HCT116 (cell line): ENCODE measurements around the gene GRIN1. TPM values are rescaled to one million over a fixed set of nuclear protein-coding genes. Genes with fewer than 3 reads are reported as not detected.

Source experiments
- ATAC-seq: fragments of 200-7000 bp; cut with Tn5 transposase; 2 replicates; pipeline ENCODE4 v1.9.1; 2020; ENCODE audit warnings: mild to moderate bottlenecking, moderate library complexity
- BruUV-seq: library from RNA; stranded (reverse); fragments of 400-500 nt; replicated peaks from 2 replicates; lab custom pipeline; 2021; lab: Mats Ljungman, UMichigan
- CTCF ChIA-PET: fragments of 300-600 bp; sonication (Branson Sonifier 250); formaldehyde crosslinking; loops from one replicate; lab custom pipeline; 2021; ENCODE audit warnings: antibody characterized with exemption; lab: Charles Lee
- POLR2A ChIA-PET: fragments of 300-600, 350-600 bp; sonication (Branson Sonifier 250); formaldehyde crosslinking; loops from one replicate; lab custom pipeline; 2021; ENCODE audit warnings: antibody characterized with exemption; lab: Charles Lee
- RAD21 ChIA-PET, 2 experiments: fragments of 300-600 bp; sonication (Branson Sonifier 250); formaldehyde crosslinking; loops; one replicate each; lab custom pipeline; 2023; ENCODE audit warnings: low total read pairs in 2 of 2; ENCODE audit not compliant: uncharacterized antibody in 2 of 2, unreplicated experiment in 2 of 2, low non-redundant PET in 1 of 2; lab: Charles Lee
- DNase-seq: peaks from one replicate; pipeline ENCODE4 v3.0.0-alpha.2; 2010; ENCODE audit warnings: low read depth, low spot score
- H2AFZ ChIP-seq: fragments of 200-600 bp; shearing (Covaris generic), sonication (generic); 2 replicates; pipeline ENCODE4 v1.6.1; 2017; ENCODE audit warnings: low read depth, mixed run types, mixed read lengths, antibody characterized with exemption, low read length; ENCODE audit not compliant: poor library complexity, severe bottlenecking
- H3K27ac ChIP-seq: 2 replicates; pipeline ENCODE4 v1.5.1; 2012; ENCODE audit warnings: low read depth, low read length
- H3K27me3 ChIP-seq: fragments of 200-600 bp; sonication (generic); 2 replicates; pipeline ENCODE4 v1.6.1; 2016; ENCODE audit warnings: mixed run types, low read length, mixed read lengths; ENCODE audit not compliant: insufficient read depth
- H3K36me3 ChIP-seq, 2 experiments: fragments of 200-500 bp in 1 of 2; fragments of 200-600 bp in 1 of 2; sonication (Bioruptor generic) in 1 of 2; sonication (generic) in 1 of 2; 2 replicates each; pipeline versions ENCODE4 v1.5.1 to v1.6.1; 2014 to 2016; ENCODE audit warnings: low read length in 2 of 2, inconsistent platforms in 1 of 2, mixed read lengths in 1 of 2, mixed run types in 1 of 2; ENCODE audit not compliant: insufficient read depth in 2 of 2, control insufficient read depth in 1 of 2
- H3K4me1 ChIP-seq, 2 experiments: fragments of 200-600 bp in 1 of 2; sonication (generic) in 1 of 2; 2 replicates each; pipeline versions ENCODE4 v1.5.1 to v1.6.1; 2012 to 2017; ENCODE audit warnings: low read length in 2 of 2, inconsistent platforms in 1 of 2, mild to moderate bottlenecking in 1 of 2, mixed read lengths in 1 of 2, mixed run types in 1 of 2, moderate library complexity in 1 of 2; ENCODE audit not compliant: insufficient read depth in 2 of 2, control insufficient read depth in 1 of 2
- H3K4me2 ChIP-seq: fragments of 200-600 bp; sonication (generic); 2 replicates; pipeline ENCODE4 v1.6.1; 2017; ENCODE audit warnings: mixed run types, low read length, mixed read lengths
- H3K4me3 ChIP-seq, 2 experiments: fragments of 200-600 bp in 1 of 2; sonication (generic) in 1 of 2; replicated peaks in 1 of 2; 2 replicates each; pipeline ENCODE4 v1.5.1; 2011 to 2016; ENCODE audit warnings: low read length in 2 of 2, control low read depth in 1 of 2, low read depth in 1 of 2, mild to moderate bottlenecking in 1 of 2, mixed read lengths in 1 of 2, mixed run types in 1 of 2
- H3K79me2 ChIP-seq: fragments of 200-600 bp; sonication (generic); 2 replicates; pipeline ENCODE4 v1.6.1; 2017; ENCODE audit warnings: mild to moderate bottlenecking, mixed run types, low read length, moderate library complexity, mixed read lengths; ENCODE audit not compliant: insufficient read depth
- H3K9ac ChIP-seq: fragments of 200-600 bp; sonication (generic); 2 replicates; pipeline ENCODE4 v1.6.1; 2016; ENCODE audit warnings: low read length, mixed read lengths
- H3K9me2 ChIP-seq: fragments of 200-600 bp; sonication (generic), shearing (Covaris generic); 2 replicates; pipeline ENCODE4 v1.6.1; 2017; ENCODE audit warnings: mixed run types, mild to moderate bottlenecking, moderate library complexity; ENCODE audit not compliant: insufficient read depth
- H3K9me3 ChIP-seq, 2 experiments: fragments of 200-500 bp in 1 of 2; fragments of 200-600 bp in 1 of 2; sonication (Bioruptor generic) in 1 of 2; sonication (generic) in 1 of 2; 2 replicates each; pipeline ENCODE4 v1.6.1; 2014 to 2017; ENCODE audit warnings: low read length in 2 of 2, mixed read lengths in 2 of 2, inconsistent platforms in 1 of 2, low read depth in 1 of 2, mild to moderate bottlenecking in 1 of 2, mixed run types in 1 of 2, moderate library complexity in 1 of 2; ENCODE audit not compliant: control insufficient read depth in 1 of 2, insufficient read depth in 1 of 2
- H4K20me1 ChIP-seq: fragments of 200-600 bp; sonication (generic), shearing (Covaris generic); 2 replicates; pipeline ENCODE4 v1.6.1; 2017; ENCODE audit warnings: mixed run types, mild to moderate bottlenecking, moderate library complexity; ENCODE audit not compliant: insufficient read depth
- ATF3 ChIP-seq: IDR thresholded peaks from 2 replicates; pipeline ENCODE4 v1.6.1; 2012
- CBX3 ChIP-seq: IDR thresholded peaks from 2 replicates; pipeline ENCODE4 v1.6.1; 2012; ENCODE audit warnings: low read depth
- CEBPB ChIP-seq: IDR thresholded peaks from 2 replicates; pipeline ENCODE4 v1.6.1; 2012; ENCODE audit warnings: low read depth
- EGR1 ChIP-seq: IDR thresholded peaks from 2 replicates; pipeline ENCODE4 v1.6.1; 2012; ENCODE audit warnings: low read depth
- ELF1 ChIP-seq: IDR thresholded peaks from 2 replicates; pipeline ENCODE4 v1.6.1; 2012; ENCODE audit warnings: low read depth, borderline replicate concordance
- EZH2 ChIP-seq: fragments of 200-600 bp; sonication (generic); IDR thresholded peaks from 2 replicates; pipeline ENCODE4 v1.6.1; 2017; ENCODE audit warnings: antibody characterized with exemption, mixed run types
- FOSL1 ChIP-seq: IDR thresholded peaks from 2 replicates; pipeline ENCODE4 v1.6.1; 2012; ENCODE audit warnings: low read depth
- JUND ChIP-seq: IDR thresholded peaks from 2 replicates; pipeline ENCODE4 v1.6.1; 2012
- MAX ChIP-seq: IDR thresholded peaks from 2 replicates; pipeline ENCODE4 v1.6.1; 2012
- POLR2AphosphoS5 ChIP-seq: IDR thresholded peaks from 2 replicates; pipeline ENCODE4 v1.6.1; 2011; ENCODE audit warnings: mild to moderate bottlenecking, low read depth, low read length, moderate library complexity
- RAD21 ChIP-seq: IDR thresholded peaks from 2 replicates; pipeline ENCODE4 v1.6.1; 2012; ENCODE audit warnings: low read depth, mild to moderate bottlenecking
- REST ChIP-seq: IDR thresholded peaks from 2 replicates; pipeline ENCODE4 v1.6.1; 2012; ENCODE audit warnings: low read depth
- SIN3A ChIP-seq: IDR thresholded peaks from 2 replicates; pipeline ENCODE4 v1.6.1; 2012; ENCODE audit warnings: low read depth
- SP1 ChIP-seq: IDR thresholded peaks from 2 replicates; pipeline ENCODE4 v1.6.1; 2012; ENCODE audit warnings: low read depth
- SRF ChIP-seq: IDR thresholded peaks from 2 replicates; pipeline ENCODE4 v1.6.1; 2012; ENCODE audit warnings: low read depth
- TCF7L2 ChIP-seq: IDR thresholded peaks from 2 replicates; pipeline ENCODE4 v1.7.0; 2011; ENCODE audit warnings: borderline replicate concordance, inconsistent platforms; ENCODE audit not compliant: insufficient read depth, insufficient read length; ENCODE audit errors: extremely low read depth
- YY1 ChIP-seq: IDR thresholded peaks from 2 replicates; pipeline ENCODE4 v1.6.1; 2011; ENCODE audit warnings: low read length, low read depth, moderate library complexity, mild to moderate bottlenecking; ENCODE audit not compliant: insufficient replicate concordance; ENCODE audit errors: extremely low read depth
- ZFX ChIP-seq: fragments of 450-650 bp; IDR thresholded peaks from 2 replicates; pipeline ENCODE4 v1.6.1; 2017
- ZNF274 ChIP-seq: fragments of 200-500 bp; sonication (Bioruptor generic); IDR thresholded peaks from 2 replicates; pipeline ENCODE4 v1.6.1; 2014; ENCODE audit warnings: mild to moderate bottlenecking, low read depth, low read length, inconsistent platforms
- intact Hi-C: fragments of 100-400 bp; cut with micrococcal nuclease; formaldehyde crosslinking; loops from 2 replicates; pipeline ENCODE4 v1.10.0; 2022
- total RNA-seq: library from RNA; stranded (reverse); gene quantifications from one replicate; pipeline ENCODE4 v1.2.1, GENCODE V29; 2021; ENCODE audit not compliant: unreplicated experiment

Gene GRIN1
- total RNA-seq, 1 experiment from 2014 or later: 23.1 TPM

- RAD21 ChIA-PET: no interaction called here
- Histone ChIP-seq H2AFZ (no peak overlapping the region), H3K27ac (no peak overlapping the region), H4K20me1 (no peaks in the 10 kb centered on the region), H3K4me1 (peaks cover 16 to 33% of the 10 kb centered on the region in 2 experiments), H3K27me3 (no peaks in the 10 kb centered on the region), H3K4me3 (peak overlapping the region; percentile 98 to 100), H3K9ac (peak overlapping the region; percentile 94), H3K9me2 (no peaks in the 10 kb centered on the region), H3K4me2 (peak overlapping the region; percentile 98), H3K9me3 (no peaks in the 10 kb centered on the region)
- no peak for ATAC-seq
- POLR2A ChIA-PET: interaction anchor here (0.6 to 3.5 kb wide), 4 partner anchors 11 to 54 kb away, joined by 3 to 20 read pairs (median 8); partner anchors contain the start of gene TUBB4B
- CTCF ChIA-PET: no interaction called here
- no TSS peak for BruUV-seq
- TF ChIP-seq ZNF274 (no peak), RAD21 (no peak), ELF1 (no peak), ZFX (no peak), JUND (no peak), TCF7L2 (no peak), POLR2AphosphoS5 (no peak)
- TF ChIP-seq, all 23 proteins: peak for 0
- H3K36me3 ChIP-seq: peaks cover 0 to 23% of the 10 kb centered on the region in 2 experiments; a peak in 1 of 4 replicates
- H3K79me2 ChIP-seq: peaks cover 52% of the 10 kb centered on the region
- intact Hi-C loops: loop anchor here (5.0 kb wide), 1 partner anchor 40 kb away; the partner anchor contains the start of genes CYSRT1 and RNF224
- no peak for DNase-seq
Measured at GRCh38 chr9:137187386-137187785, 48.4 kb downstream of the GRIN1 start.

- no peaks in the 10 kb centered on the region for H3K9me2 ChIP-seq
- ChIA-PET RAD21 (interaction anchor here (0.6 to 1.6 kb wide), 2 partner anchors 37 to 39 kb away, joined by 8 to 9 read pairs; partner anchors contain the start of gene RNF224 (in 1 of the 2)), CTCF (interaction anchor here (1.3 to 1.7 kb wide), 5 partner anchors 20 to 67 kb away, joined by 4 to 17 read pairs (median 8); partner anchors contain the start of genes NELFB and RNF224), POLR2A (interaction anchor here (0.6 to 3.5 kb wide), 7 partner anchors 11 to 53 kb away, joined by 3 to 20 read pairs (median 9); partner anchors contain the start of genes RNF224, TPRN and TUBB4B)
- DNase-seq: no peak
- H3K9me3 ChIP-seq: no peaks in the 10 kb centered on the region
- peaks cover 52% of the 10 kb centered on the region for H3K79me2 ChIP-seq
- peak overlapping the region; percentile 99 for H3K27ac ChIP-seq
- BruUV-seq: TSS peak; percentile 81
- peaks cover 16 to 33% of the 10 kb centered on the region in 2 experiments for H3K4me1 ChIP-seq
- H3K9ac ChIP-seq: peak overlapping the region; percentile 94
- intact Hi-C loops: loop anchor here (5.0 kb wide), 1 partner anchor 39 kb away; the partner anchor contains the start of genes CYSRT1 and RNF224
- H3K4me3 ChIP-seq: peak overlapping the region; percentile 98 to 100
- no peak overlapping the region for H2AFZ ChIP-seq
- H3K27me3 ChIP-seq: no peaks in the 10 kb centered on the region
- H4K20me1 ChIP-seq: no peaks in the 10 kb centered on the region
- TF ChIP-seq ZFX (no peak), YY1 (no peak), MAX (no peak), JUND (no peak), REST (no peak), SP1 (no peak), CEBPB (no peak), SIN3A (no peak), ATF3 (no peak), EGR1 (no peak), ZNF274 (no peak), EZH2 (no peak), SRF (no peak), FOSL1 (no peak), CBX3 (no peak)
- peak overlapping the region; percentile 98 for H3K4me2 ChIP-seq
- H3K36me3 ChIP-seq: peaks cover 0 to 23% of the 10 kb centered on the region in 2 experiments; a peak in 1 of 4 replicates
- ATAC-seq: peak; percentile 18
Measured at GRCh38 chr9:137188086-137188489, 49.1 kb downstream of the GRIN1 start.
